Stimulated activated CD4-positive, alpha-beta T cell treated with anti-CD3 and anti-CD28 coated beads, Interleukin-12 subunit alpha, Interleukin-12 subunit beta, amount 100 ng/mL, for 4 hours (primary cell): ENCODE results near the gene CARMIL1.
"Not testable (repeated sequence)": the region's sequence is repeated elsewhere in the genome, so short reads cannot be mapped to it uniquely, and the experiment has no call there.

Experiments
- DNase-seq: peaks from one replicate; pipeline ENCODE4 v3.0.0-alpha.2; 2020

The CARMIL1 gene

GRCh38 chr6:25375125-25375524 lies 96.0 kb downstream of the CARMIL1 start:
- DNase-seq, result no peak

- DNase-seq, result no peak
These were observed 98.5 kb downstream of the CARMIL1 start for GRCh38 chr6:25377664-25378063.

- DNase-seq, result no peak
These were observed 101.9 kb downstream of the CARMIL1 start for GRCh38 chr6:25381077-25381476.

- DNase-seq, result not testable (repeated sequence)
These were observed 103.3 kb downstream of the CARMIL1 start for GRCh38 chr6:25382476-25382875.

GRCh38 chr6:25384234-25384633 lies 105.1 kb downstream of the CARMIL1 start:
- no peak for DNase-seq

- no peak for DNase-seq
These were observed 105.8 kb downstream of the CARMIL1 start for GRCh38 chr6:25384967-25385366.

GRCh38 chr6:25387483-25387882 lies 108.3 kb downstream of the CARMIL1 start:
- DNase-seq, result no peak

GRCh38 chr6:25387911-25388310 lies 108.7 kb downstream of the CARMIL1 start:
- DNase-seq, result no peak

GRCh38 chr6:25388776-25389175 lies 109.6 kb downstream of the CARMIL1 start:
- DNase-seq, result no peak

- DNase-seq, result no peak
These were observed 110.3 kb downstream of the CARMIL1 start for GRCh38 chr6:25389471-25389870.

- DNase-seq, result no peak
These were observed 113.2 kb downstream of the CARMIL1 start for GRCh38 chr6:25392372-25392771.

- DNase-seq, result no peak
These were observed 116.6 kb downstream of the CARMIL1 start for GRCh38 chr6:25395731-25396130.

- DNase-seq, result no peak
These were observed 118.2 kb downstream of the CARMIL1 start for GRCh38 chr6:25397406-25397805.

- DNase-seq, result no peak
These were observed 120.7 kb downstream of the CARMIL1 start for GRCh38 chr6:25399885-25400284.

GRCh38 chr6:25401711-25402110 lies 122.5 kb downstream of the CARMIL1 start:
- DNase-seq, result no peak

- no peak for DNase-seq
These were observed 123.0 kb downstream of the CARMIL1 start for GRCh38 chr6:25402125-25402524.

- no peak for DNase-seq
These were observed 124.0 kb downstream of the CARMIL1 start for GRCh38 chr6:25403150-25403549.

GRCh38 chr6:25404091-25404490 lies 124.9 kb downstream of the CARMIL1 start:
- no peak for DNase-seq

GRCh38 chr6:25404693-25405169 lies 125.6 kb downstream of the CARMIL1 start:
- peak; percentile 25 for DNase-seq

- DNase-seq, result no peak
These were observed 126.3 kb downstream of the CARMIL1 start for GRCh38 chr6:25405442-25405841.

- DNase-seq, result no peak
These were observed 128.3 kb downstream of the CARMIL1 start for GRCh38 chr6:25407431-25407830.

- no peak for DNase-seq
These were observed 130.9 kb downstream of the CARMIL1 start for GRCh38 chr6:25410102-25410501.

GRCh38 chr6:25411316-25411950 lies 132.3 kb downstream of the CARMIL1 start:
- no peak for DNase-seq

- DNase-seq, result no peak
These were observed 134.2 kb downstream of the CARMIL1 start for GRCh38 chr6:25413207-25413905.

GRCh38 chr6:25414168-25414567 lies 135.0 kb downstream of the CARMIL1 start:
- no peak for DNase-seq
